ENCODE measurements around the gene TSPAN16.

- no peak for TF ChIP-seq POLR2AphosphoS5 (IDR thresholded peaks at IDR 0.05)
- no peak for TF ChIP-seq EP300 (IDR thresholded peaks at IDR 0.05; ENCODE audit: low read depth)
Measured at GRCh38 chr19:11288349-11288748, 7.6 kb upstream of the TSPAN16 start.
